Stimulated activated CD8-positive, alpha-beta memory T cell treated with anti-CD3 and anti-CD28 coated beads, Interleukin-12 subunit alpha, Interleukin-12 subunit beta, amount 100 ng/mL, for 4 hours (primary cell): ENCODE measurements around the gene TMEM18.

Source experiments
- DNase-seq: peaks from one replicate; pipeline ENCODE4 v3.0.0-alpha.2; 2020; ENCODE audit warnings: low read depth

Gene TMEM18

DNA sequence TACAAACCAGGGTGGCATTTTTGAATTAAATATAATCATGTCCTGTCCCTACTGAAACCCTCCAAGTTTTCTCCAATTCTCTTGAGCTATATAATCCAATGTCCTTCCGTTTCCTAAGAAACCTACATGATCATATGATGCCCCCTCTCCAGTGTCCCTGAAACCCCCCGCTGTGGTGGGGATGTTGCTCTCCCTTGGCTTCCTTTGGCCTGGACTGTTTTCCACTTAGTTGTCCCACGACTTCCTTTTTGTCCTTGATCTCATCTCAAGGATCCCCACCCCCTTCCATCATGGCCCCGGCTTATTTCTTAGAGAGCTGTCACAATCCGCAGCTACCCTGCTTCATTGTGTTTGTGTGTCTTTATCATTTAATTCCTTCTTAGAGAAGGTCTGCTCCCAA is 43.8 kb downstream of the TMEM18 start:
- no peak for DNase-seq

DNA sequence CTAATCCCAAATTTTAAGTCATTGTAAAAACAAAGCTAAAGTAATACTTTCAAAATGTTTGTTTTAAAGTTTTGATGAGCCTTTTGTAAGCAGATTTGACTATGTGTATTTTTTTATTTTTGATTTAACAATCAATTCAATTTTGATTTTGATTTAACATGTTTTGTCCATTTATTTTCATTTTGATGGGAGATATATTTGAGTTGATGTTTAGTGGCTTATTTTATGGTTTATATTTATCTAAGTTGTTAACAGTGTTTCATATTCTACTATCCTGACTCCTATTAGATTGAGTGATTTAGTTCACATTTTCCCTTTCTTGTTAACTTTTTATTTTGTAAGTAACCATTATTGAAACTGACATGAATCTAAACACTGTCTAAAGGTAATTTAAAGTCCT is 44.7 kb downstream of the TMEM18 start:
- DNase-seq: no peak

DNA sequence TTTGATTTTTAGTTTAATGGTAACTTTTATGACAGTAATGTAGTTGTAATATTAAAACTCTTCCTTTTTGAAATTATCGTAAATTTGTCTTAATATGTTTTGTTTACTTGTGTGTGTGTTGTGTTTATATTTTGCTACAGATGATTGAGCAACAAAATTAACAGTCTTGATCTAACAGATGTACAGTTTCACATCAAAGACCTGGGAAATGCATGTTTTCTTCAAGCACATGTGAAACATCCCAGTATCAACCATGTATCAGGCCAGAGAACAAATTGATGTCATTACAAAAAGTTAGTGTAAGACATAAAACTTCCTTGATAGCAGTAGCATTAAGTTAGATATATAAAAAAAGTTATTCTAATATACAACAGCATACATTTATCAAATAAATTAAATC is 45.5 kb downstream of the TMEM18 start:
- DNase-seq: no peak

DNA sequence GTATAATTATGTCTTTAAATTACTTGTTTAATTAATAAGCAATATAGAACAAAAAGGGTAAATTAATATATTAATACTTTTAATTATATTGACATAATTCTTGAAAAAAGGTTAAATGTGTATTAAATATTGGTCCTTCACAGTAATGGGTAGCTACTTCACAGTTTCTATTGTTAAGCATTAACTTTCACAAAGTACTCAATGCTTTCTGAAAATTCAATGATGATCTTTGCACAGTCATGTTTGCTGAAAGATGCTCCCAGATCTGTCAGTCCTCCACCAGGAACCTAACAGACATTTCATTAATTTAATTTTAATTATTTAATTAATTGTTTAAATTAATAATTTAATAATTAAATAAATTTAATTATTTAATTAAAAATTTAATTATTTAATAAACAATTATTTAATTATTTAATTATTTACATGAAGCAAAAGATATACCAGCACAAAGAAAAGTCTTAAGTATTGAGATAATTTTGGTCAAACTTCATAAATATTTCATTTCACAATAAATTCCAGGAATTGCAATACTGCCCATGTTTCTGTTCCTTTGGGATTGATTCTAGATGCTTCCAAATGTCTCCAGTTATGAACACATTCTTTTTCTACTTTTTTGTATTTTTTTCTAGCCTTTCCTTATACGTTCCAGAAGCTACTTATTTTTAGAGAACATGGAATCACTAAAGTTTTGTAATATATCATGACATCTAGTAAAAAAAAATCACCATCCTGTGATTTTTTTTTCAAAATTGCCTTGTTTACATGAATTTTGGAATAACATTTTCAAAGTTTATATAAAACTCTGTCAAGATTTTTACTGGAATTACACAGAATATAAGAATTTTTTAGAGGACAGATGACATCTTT is 46.5 kb downstream of the TMEM18 start:
- DNase-seq: no peak

DNA sequence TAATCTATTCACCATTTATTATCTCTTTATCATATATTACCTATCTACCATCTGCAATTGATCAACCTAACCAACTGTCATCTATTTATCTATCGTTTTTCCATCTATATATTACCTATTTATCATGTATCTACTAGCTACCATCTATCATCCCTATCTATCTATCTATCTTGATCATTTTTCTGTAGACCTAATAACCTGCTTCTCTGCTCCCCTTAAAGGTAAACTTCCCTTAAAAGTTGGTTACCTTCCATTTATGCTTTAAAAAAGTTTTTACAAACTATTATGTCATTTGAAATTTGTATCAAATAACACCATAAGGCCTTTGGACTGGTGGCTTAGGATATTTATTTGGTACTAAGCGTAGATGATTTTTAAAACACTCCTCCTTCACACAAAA is 47.2 kb downstream of the TMEM18 start:
- no peak for DNase-seq

DNA sequence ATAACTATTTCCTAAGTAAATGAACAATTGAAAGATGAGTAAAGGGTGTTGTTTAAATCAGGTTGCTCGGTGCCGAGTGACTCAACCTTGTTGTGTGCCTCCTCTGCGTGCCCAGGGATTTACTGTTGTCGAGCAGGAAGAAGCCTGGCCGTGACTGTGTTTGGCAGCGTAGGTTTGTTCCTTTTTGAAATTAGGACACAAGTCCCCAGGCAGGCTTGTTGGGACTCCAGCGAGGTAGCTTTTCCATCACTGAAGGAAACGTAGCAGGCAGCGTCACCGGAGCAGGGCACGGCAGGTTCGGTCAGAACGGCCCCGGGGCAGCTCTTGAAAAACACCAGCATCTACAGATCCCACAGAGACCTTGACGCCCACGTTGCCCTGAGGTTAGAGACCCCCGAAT is 48.6 kb downstream of the TMEM18 start:
- DNase-seq: no peak

DNA sequence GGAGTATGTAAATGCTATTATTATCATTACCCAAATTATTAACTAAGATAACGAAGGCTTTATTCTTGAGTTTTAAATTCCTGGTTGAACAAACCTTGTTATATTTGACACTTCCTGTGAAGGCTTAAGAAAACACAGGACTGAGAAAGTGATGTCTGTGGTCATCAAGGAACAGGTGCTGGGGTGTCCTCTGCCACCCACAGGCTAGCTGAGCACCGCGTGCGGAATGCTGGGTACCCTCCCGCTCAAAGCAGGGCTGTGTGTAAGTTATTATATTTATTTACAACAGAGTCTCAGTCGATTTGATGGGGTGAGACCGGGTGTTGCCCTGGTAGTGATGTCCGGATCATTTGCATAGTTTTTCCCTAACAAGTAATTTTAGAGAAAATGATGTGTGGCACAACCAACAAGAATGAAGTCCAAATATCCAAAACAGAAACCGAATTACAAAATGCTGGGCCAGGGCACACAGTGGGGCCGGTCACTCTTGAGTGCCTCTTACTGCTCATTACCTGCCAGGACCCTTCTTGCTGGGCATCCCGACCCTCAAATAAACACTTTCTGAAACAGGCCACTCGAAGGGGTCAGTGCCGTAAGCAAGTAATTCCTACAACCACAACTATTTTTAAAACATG is 49.2 kb downstream of the TMEM18 start:
- no peak for DNase-seq

DNA sequence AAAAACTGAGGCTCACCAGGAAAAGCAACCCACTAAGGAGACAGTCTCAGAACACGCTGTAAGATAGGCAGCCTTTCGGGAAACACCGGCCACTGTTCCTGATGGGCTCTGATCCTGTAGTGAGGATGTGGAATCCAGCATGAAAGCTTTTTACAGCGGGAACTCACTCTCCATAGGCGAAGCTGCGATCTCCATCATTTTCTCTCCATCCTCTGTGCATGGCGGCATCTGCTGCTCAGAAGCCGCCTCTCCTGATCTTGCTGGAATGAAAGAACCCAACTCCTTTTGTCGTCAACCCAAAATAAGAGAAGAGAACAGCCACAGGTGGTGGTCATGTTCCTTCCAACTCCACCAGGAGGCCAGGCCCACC is 49.9 kb downstream of the TMEM18 start:
- no peak for DNase-seq

DNA sequence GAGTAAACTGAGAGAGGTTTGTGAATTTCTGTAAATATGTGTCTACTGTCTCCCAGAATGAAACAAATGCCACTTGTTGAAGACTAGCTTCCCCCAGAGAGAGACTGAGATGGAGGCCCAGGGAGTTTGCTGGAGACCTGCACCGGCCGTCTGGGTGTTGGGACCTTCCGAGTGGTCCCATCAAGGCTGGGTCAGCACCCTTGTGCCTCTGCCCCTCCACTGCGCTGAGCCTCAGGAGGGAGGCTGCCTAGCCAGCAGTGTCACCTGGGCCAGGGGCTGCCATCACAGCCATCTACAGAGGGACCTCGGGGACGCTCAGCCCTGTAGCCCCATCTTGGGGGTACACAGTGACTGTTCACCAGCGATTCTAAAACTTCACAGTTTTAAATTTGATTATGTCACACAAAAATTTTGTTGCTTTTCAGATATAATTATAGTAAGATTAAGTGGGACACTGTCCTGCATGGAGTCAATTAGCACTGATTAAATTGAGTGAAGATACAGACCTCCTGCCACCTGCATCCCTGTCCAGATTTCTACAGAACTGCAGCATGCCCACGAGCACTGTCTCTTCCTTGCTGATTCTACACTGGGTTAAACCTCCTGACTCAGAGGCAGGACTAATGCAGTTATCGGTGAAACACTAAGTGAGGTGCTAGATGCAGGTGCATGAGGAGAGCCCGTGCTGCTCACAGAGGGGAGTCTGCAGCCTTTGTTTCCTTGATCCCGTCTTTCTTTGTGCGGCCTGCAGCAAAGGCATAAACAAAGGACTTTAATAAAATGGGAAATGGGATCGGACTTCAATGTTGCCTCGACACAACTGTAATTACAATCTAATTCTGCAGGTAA is 50.5 kb downstream of the TMEM18 start:
- no peak for DNase-seq

DNA sequence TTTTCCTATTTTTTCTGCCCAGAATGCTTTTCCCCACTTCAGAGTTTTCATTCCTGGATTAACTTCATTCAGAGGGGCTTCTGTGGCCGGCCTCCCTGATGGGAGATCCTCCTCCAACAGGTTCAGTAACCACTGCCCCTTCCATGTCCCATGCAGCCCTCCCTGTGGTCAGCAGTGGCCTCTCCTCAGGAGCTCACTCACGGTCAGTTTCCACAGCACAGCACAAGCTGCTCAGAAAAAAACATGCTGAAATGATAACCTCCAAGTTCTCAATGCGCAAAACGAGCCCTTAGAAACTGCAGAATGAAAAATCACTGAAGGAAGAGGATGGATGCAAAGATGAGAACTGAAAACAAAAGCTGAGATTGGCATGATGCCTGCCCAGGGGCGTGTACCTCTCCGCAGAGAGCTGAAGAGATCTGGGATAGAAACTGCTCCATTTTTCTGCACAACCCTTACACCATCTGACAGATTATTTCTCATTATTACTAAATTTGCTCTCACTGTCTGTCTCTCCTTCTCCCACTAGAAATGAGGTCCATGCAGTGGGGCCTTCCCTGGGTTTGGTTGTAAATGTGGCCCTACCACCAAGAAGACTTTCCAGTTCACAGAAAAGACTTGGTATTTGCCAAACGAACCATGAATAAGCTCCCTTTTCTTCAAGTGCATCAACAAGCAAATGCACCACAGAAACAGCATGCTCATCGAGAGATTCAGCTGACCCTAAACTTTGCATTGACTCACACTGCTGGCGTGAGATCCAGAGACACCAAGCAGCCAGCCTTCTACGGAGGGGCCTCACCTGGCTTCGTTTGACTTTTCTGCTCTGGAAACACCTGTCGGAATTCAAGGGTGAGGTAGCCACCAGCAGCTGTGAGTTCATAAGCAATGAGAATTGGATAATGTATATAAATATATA is 51.5 kb downstream of the TMEM18 start:
- no peak for DNase-seq

DNA sequence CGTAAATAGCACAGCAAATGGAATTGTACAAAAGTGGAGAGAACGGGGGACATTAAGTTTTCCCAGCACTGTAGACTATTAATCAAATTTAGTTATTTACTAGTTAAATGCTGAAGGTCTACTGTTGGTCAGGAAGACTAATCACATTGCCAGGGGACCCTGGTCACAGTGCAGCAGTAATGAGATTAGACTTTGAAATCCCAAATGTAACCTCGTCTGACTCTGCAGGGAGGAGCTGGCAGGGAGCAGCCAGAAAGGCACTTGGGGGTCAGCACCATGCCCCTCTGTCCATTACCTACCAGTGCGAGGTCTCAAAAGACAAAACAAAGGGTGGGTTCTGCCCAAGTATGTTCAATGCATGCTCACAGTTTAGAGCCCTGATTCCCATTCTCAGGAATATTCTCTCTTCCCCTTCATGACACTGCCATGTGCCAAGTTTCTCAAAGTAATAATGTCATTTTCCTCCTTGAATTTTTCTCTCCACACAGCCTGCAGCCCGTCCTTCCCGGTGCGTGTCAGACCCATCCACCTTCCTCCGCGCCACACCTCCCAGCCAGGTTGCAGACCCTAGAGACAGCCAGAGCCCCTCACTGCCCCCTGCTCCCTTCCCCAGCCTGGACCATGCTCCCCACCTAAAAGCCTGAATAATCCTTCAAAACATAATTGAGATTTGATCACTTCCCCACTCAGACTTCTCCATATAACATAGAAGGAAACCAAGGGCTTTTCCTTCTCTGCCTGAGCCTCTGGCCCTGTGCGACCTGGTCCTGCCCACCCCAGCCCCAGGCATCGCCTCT is 52.5 kb downstream of the TMEM18 start:
- no peak for DNase-seq

DNA sequence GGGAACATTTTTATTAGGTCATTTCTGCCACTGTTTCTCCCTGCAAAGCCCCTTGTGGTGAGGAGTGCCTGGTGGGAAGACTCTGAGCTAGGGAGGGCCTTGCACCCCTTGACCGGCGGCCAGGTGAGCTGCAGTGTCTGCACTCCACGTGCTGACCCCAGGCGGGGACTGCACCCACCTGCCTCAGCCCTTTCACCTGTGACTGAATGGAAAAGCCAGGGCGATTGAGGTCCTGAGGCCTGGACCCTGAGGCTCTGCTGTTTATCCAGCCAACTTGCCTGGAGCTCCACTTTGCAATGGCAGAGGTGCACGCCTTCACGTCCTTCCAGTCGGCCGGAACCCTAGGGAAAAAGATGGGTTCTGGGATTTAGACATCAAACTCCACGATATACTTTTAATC is 53.1 kb downstream of the TMEM18 start:
- DNase-seq: no peak

DNA sequence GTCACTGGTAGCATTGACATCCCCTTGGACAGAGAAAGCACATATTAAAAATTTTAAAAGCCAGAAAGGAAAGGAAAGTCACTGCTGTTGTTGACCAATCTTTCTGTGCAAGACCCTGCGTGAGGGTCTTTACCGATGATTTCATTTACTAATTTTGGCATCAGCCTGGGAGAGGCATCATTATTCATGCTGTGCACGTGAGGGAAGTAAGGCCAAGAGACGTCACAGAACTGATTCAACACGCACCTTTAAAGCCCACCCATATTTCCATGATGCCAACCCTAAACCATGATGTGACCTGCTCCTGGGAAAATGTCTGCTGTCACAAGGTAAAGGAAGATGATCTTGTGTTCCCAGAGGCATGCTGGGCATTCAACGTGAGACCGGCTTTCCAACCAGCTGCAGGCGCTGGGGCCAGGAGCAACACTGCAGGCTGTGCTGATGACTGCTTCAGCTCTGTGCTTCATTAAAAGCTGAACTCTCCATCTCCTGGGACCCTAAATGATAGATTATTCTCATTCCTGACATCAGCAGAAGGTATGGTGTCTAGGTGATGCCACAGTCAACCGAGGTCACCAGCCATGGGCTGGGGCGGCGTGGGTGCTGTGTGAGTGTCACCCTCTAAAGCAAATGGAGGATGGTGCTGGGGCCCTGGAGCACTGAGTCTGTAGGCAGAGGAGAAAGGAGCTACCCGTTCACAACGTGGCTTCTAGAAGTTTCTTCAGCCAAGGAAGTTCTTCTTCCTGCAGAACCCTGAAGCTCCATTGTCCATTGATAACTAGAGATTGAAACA is 53.9 kb downstream of the TMEM18 start:
- DNase-seq: no peak

DNA sequence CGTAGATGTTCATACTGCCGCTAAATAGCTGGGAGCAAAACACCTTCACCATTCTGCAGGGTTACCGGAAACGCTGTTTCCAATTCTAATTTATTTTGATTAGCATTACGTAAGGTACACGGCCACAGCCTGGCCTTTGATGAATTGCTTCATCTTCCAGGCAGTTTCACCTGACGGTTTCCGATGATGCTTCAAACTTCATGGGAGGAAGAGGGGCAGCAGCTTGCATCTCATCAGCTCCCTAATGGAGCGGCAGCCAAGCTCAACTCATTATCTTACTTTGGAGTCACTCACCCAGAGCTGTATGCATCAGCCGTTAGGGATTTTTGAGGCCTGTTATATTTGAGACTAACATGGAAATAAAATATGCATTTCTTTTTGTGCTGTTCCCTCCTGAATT is 54.8 kb downstream of the TMEM18 start:
- DNase-seq: no peak

DNA sequence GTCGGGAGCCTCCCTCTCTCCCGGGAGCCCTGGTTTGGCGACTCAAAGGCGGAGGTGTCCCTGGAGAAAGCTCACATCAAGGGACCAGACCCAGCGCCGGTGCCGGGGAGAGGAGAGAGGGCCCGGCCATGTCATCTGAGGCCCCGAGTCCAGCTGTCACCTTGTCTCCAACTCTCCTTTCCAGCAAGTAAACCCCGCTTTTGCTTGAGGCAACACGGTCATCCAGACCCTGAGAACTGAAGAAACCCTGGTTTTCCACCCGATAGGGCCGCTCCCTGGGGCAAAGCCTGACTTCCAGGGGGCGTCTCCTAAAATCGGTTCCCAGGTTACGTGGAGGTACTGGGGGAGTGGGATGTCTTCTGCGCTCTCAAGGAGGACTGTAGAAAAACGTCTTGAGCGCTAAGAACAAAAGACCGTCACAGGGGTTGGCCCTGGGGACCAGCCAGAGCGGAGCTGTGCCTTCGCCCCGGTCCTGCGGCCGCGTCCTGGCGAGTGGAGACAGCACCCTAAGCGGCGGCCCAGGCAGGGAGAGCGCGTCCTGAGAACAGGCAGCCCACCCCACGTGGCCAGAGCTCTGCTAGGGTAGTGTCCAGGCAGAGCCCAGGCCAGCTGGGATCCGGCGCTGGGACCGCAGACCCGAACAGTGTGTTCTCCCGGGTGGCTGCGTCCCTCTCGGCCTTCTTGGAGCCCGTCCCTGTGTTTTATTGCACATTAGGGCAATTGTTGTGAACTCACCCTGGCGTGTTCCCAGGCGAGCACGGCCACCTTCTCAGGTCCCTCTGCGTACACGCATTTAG is 55.7 kb downstream of the TMEM18 start:
- no peak for DNase-seq

DNA sequence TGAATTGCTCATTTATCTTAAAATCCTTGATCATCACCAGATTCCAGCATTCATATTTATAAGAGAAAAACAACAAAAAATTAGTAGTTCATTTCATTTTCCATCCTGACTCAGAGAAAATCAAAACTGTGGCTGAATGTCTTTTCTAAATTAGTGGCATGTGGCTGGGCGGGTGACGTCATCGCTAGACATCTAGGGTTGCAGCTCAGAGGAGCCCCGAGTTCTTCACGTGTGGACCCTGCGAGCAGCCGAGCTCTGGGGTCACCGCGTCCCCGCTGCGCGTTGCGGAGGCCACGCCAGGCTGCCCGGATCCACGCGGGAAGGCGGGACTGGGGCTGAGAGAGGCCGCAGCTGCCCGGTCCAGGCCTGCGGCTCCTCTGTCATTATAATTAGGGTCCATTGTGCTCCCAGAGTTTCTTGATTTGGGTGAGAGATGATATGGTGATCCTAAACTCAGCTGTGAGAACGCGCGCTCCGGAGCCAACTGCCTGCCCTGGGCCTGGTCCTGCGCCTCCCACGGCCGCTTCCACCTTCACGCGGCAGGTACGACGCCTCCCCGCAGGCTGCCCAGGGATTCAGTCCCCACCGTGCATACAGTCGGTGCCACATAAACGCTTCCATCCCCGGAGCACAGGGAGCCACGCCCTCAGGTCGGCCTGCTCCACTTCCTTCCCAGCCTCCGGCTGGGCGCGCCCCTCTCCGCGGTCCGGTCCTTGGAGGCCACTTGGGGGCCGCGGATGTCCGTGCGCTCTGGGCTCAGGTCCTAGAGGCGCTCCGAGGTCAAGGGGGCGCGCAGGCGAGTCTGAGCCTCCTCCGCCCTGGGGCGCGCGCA is 56.5 kb downstream of the TMEM18 start:
- DNase-seq: no peak

DNA sequence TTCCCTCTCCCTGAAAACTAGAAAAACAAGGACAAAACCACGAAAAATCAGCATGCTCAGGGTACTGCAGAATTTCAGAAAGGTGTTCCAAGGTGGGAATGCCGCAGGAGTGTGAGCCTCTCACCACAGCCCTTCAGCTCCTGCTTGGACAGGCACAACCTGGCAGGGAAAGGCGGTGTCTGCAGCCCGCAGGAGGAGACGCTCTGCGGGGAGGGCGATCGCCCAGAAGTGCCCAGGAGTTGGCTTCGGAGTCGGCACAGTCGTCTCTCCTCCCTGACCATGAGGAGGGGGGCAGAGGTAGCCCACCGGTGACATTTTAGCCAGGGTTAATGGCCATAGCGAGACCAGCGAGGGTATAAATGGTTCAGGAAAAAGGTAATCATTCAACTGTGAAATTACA is 57.2 kb downstream of the TMEM18 start:
- DNase-seq: no peak

DNA sequence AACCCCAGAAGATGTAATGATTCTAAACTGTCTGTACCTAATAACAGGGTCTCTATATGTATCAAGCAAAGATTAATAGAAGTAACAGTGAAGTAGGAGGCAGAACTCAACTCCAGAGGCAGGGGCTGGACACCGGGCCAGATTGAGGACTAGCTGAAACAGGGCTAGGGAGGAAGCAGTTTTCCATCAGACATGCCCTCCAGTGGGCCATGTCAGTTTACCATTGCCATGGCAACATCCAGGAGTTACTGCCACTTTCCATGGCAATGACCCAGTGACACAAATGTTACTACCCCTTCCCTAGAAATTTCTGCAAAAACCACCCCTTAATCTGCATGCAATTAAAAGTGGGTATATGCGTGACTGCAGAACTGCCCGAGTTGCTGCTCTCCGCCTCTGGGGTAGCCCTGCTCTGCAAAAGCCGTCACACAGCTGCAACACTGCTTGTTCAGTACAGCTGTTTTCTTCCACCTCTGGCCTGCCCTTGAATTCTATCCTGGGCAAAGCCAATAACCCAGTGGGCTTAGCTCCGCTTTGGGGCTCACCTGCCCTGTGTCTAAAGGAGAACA is 58.7 kb downstream of the TMEM18 start:
- no peak for DNase-seq
